DMS153 treated with DMSO at 0.1 percent for 48 hours (cell line): ENCODE results near the gene ZSCAN30.
A peak's percentile ranks its signal among the peaks of the same experiment; 100 is the strongest.

Source experiments
- DNase-seq: peaks from one replicate; lab custom pipeline; 2025; ENCODE audit not compliant: unreplicated experiment; lab: John Stamatoyannopoulos, UW

The ZSCAN30 gene

GRCh38 chr18:35282353-35282752 is 7.7 kb downstream of the ZSCAN30 start:
- no peak for DNase-seq

DNA sequence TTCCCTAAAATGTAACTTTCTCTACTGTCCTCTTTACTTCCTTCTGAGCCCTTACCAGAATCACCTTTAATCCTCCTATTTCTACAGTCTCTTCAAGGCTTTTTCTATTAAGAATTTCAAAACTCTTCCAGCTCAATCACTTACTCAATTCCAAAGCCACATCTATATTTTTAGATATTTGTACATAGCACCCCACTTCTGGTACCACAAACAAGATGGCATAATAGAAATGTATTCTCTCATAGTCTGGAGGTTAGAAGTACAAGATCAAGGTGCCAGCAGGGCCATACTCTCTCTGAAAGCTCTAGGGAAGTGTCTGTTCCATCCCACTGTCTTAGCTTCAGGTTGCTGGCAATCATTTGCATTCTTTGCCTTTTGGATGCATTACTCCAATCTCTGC is 11.1 kb downstream of the ZSCAN30 start:
- no peak for DNase-seq

GRCh38 chr18:35278085-35278484 is 11.9 kb downstream of the ZSCAN30 start:
- DNase-seq: no peak

GRCh38 chr18:35277633-35278032 is 12.4 kb downstream of the ZSCAN30 start:
- DNase-seq: no peak

- DNase-seq: no peak
Observed at GRCh38 chr18:35276267-35276666, 13.8 kb downstream of the ZSCAN30 start.

DNA sequence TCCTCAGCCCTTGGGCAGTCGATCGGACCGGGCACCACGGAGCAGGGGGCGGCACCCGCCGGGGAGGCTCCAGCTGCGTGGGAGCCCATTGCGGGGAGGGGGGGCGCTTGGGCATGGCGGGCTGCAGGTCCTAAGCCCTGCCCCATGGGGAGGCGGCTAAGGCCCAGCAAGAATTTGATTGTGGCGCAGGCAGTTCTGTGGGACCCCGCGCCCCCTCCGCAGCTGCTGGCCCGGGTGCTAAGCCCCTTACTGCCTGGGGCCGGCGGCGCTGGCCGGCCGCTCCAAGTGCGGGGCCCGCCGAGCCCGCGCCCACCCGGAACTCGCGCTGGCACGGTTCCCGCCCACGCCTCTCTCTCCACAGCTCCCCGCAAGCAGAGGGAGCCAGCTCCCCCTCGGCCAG is 18.4 kb downstream of the ZSCAN30 start:
- no peak for DNase-seq

GRCh38 chr18:35268821-35269220 is 21.2 kb downstream of the ZSCAN30 start:
- no peak for DNase-seq

GRCh38 chr18:35267809-35268208 is 22.2 kb downstream of the ZSCAN30 start:
- DNase-seq: no peak

- DNase-seq: peak; percentile 70
Observed at GRCh38 chr18:35267161-35267651, 22.8 kb downstream of the ZSCAN30 start.

DNA sequence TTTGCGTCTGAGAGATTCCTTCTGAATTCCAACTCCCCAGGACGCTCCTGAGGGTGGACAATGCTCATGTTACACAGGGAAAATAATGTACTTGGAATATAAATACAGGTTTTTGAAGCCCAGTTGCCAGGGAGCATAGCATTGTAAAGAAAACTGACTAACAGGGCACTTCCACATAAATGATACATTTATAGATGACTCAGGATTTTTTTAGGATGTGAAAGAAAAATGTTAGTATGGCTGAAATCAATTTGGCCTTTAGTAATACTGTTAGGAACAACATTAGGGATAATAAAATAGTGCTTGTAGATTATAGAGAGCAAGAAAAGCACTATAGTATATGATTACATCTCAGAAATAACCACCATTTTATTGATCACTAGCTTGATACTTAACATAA is 25.6 kb downstream of the ZSCAN30 start:
- no peak for DNase-seq

GRCh38 chr18:35256947-35257346 is 33.1 kb downstream of the ZSCAN30 start:
- no peak for DNase-seq

GRCh38 chr18:35253655-35254287 is 36.3 kb downstream of the ZSCAN30 start:
- no peak for DNase-seq

DNA sequence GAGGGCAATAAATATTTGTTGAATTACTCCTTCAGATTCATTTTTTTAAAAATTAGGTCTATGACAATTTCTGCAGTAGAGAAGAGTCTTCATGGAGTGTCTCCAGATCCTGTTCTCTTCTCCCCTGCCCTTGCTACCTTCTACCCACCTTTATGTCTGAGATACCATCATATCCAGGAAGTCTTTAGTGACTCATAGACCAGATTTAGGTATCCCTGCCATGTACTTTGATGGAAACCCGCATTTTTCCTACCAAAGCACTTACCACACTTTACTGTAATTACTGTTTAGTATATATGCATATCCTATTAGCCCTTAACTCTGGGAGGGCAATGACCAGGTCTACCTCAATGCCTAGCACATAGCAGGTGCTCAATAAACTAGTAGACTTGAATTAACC is 37.6 kb downstream of the ZSCAN30 start:
- DNase-seq: no peak

DNA sequence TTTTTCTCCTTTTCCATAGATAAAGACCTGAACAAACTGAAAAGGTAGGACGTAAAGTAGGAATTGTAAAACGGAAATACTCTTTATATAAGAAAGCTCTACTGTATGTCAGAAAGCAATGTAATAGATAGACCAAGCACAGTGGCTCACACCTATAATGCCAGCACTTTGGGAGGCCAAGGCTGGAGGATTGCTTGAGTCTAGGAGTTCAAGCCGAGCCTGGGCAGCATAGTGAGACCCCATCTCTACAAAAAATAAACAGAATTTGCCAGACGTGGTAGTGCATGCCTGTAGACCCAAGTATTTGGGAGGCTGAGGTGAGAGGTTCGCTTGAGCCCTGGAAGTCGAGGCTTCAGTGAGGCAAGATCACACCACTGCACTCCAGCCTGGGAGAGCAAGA is 41.6 kb downstream of the ZSCAN30 start:
- DNase-seq: no peak

GRCh38 chr18:35247412-35248249 is 42.4 kb downstream of the ZSCAN30 start:
- no peak for DNase-seq

DNA sequence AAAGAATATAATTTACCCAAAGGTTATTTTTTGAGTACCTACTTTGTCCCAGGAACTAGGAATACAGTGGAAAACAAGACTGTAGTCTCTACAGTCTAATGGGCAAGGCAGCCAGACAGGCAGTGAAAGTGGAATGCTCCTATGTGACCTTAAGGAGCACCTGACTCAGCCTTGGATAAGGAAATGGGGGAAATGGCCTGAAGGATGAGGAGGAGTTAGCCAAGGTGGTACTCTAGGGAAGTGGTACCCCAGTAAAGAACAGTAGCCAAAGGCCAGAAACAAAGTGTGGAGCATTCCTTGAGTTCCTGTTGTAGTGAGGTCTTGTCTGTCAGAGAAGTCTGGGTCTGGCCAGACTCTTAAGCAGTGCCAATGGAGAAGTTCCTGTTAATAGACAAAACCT is 43.2 kb downstream of the ZSCAN30 start:
- no peak for DNase-seq

DNA sequence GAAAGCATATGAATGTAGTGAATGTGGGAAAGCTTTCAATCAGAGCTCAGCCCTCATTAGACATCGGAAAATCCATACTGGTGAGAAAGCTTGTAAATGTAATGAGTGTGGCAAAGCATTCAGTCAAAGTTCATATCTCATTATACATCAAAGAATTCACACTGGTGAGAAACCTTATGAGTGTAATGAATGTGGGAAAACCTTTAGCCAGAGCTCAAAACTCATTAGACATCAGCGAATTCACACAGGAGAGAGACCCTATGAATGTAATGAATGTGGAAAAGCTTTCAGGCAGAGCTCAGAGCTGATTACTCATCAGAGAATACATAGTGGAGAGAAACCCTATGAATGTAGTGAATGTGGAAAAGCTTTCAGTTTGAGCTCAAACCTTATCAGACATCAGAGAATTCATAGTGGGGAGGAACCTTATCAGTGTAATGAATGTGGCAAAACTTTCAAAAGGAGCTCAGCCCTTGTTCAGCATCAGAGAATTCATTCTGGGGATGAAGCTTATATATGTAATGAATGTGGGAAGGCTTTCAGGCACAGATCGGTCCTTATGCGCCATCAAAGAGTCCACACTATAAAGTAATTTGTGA is 44.2 kb downstream of the ZSCAN30 start:
- DNase-seq: no peak

DNA sequence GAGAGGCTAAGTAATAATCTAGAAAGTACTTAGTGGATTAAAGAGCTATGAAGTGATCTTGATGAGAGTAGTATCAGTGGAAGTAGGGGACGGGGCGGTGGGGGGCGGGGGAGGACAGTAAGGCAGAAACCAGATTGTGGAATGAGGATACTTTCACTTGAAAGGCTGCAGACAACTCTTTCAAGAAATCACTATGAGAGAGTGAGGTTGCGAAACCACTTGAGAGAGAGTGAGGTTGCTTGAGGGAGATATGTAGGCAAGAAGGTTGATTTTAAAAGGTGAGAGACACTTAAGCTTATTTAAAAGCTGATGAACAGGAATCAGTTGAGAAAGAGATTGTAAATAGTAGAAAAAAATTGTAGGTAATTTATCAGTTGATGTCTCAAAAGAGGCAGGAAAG is 45.4 kb downstream of the ZSCAN30 start:
- DNase-seq: no peak

GRCh38 chr18:35242426-35242825 is 47.6 kb downstream of the ZSCAN30 start:
- no peak for DNase-seq

- no peak for DNase-seq
Observed at GRCh38 chr18:35241448-35241804, 48.6 kb downstream of the ZSCAN30 start.

- DNase-seq: peak; percentile 92
Observed at GRCh38 chr18:35240664-35241447, 49.2 kb downstream of the ZSCAN30 start, which contains the start of gene ZNF397. Gene ZNF397, plus strand, starts transcription at chr18:35241034. Its CDS starts 1,437 bp downstream, at chr18:35242471.
